HFFc6 (cell line): ENCODE data around the gene KRTAP9-4. TPM values are rescaled to one million over a fixed set of nuclear protein-coding genes. Genes with fewer than 3 reads are reported as not detected.
"Not testable (repeated sequence)": the region's sequence is repeated elsewhere in the genome, so short reads cannot be mapped to it uniquely, and the experiment has no call there.

Experiments used
- DNase-seq: peaks from one replicate; pipeline ENCODE4 v3.0.0-alpha.2; 2018
- H3K27ac Mint-ChIP-seq: 2 replicates; pipeline ENCODE4 v1.8.0; 2020; ENCODE audit warnings: mild to moderate bottlenecking, mixed read lengths
- H3K27me3 Mint-ChIP-seq: 2 replicates; pipeline ENCODE4 v1.8.0; 2021; ENCODE audit warnings: mild to moderate bottlenecking, moderate library complexity, mixed read lengths; ENCODE audit not compliant: insufficient read depth
- H3K36me3 Mint-ChIP-seq: 2 replicates; pipeline ENCODE4 v1.8.0; 2021; ENCODE audit warnings: low read depth, mixed read lengths
- H3K4me1 Mint-ChIP-seq: 2 replicates; pipeline ENCODE4 v1.8.0; 2020; ENCODE audit warnings: low read depth, mixed read lengths
- H3K4me3 Mint-ChIP-seq: 2 replicates; pipeline ENCODE4 v1.8.0; 2020; ENCODE audit warnings: mild to moderate bottlenecking, moderate library complexity, mixed read lengths
- H3K9me3 Mint-ChIP-seq: 2 replicates; pipeline ENCODE4 v1.8.0; 2020; ENCODE audit warnings: mild to moderate bottlenecking, mixed read lengths
- CTCF ChIP-seq: fragments of 200-600 bp; sonication (generic); IDR thresholded peaks from 2 replicates; pipeline ENCODE4 v1.5.0; 2021; ENCODE audit warnings: antibody characterized with exemption, mild to moderate bottlenecking
- total RNA-seq, 6 experiments: library from RNA; stranded (reverse); fragmentation: NEBNext Ultra II Directional; extraction: Animal tissue kit (Norgen Biotek cat#: 25700); gene quantifications; 2 replicates in 1 of 6; 3 replicates in 5 of 6; pipeline ENCODE4 v1.2.3, GENCODE V29; 2021

Gene KRTAP9-4
- total RNA-seq, 6 experiments from 2014 or later = not detected

GRCh38 chr17:41251261-41251660, 1.8 kb downstream of the KRTAP9-4 start:
- H3K27ac Mint-ChIP-seq = no peak overlapping the region
- DNase-seq = no peak
- peaks cover 21% of the 10 kb centered on the region for H3K4me1 Mint-ChIP-seq
- H3K27me3 Mint-ChIP-seq = peaks cover 8% of the 10 kb centered on the region
- no peak for TF ChIP-seq CTCF
- H3K36me3 Mint-ChIP-seq = no peaks in the 10 kb centered on the region
- no peak overlapping the region for H3K4me3 Mint-ChIP-seq
- no peaks in the 10 kb centered on the region for H3K9me3 Mint-ChIP-seq

- H3K36me3 Mint-ChIP-seq = no peaks in the 10 kb centered on the region
- DNase-seq = no peak
- no peak for TF ChIP-seq CTCF
Measured at GRCh38 chr17:41254861-41255260, 5.4 kb downstream of the KRTAP9-4 start.

GRCh38 chr17:41255381-41256290, 6.1 kb downstream of the KRTAP9-4 start, which contains the start of gene KRTAP9-9:
Gene KRTAP9-9, plus strand, starts transcription at chr17:41255384.
- H3K36me3 Mint-ChIP-seq, H3K27ac Mint-ChIP-seq, H3K27me3 Mint-ChIP-seq, H3K9me3 Mint-ChIP-seq: not testable (repeated sequence)
- Mint-ChIP-seq H3K4me1 (peaks cover 33% of the 10 kb centered on the region), H3K4me3 (peak within 1 kb of the TSS; percentile 3; the same call in 1 of the 2 replicates)
- peak; percentile 2 for DNase-seq

More at GRCh38 chr17:41254861-41255260, 5.4 kb downstream of the KRTAP9-4 start:
- Mint-ChIP-seq H3K9me3 (no peaks in the 10 kb centered on the region), H3K27ac (no peak overlapping the region; the same call in 1 of the 2 replicates), H3K4me1 (peaks cover 33% of the 10 kb centered on the region), H3K4me3 (no peak overlapping the region), H3K27me3 (peaks cover 5% of the 10 kb centered on the region)

- Mint-ChIP-seq H3K27ac (no peak overlapping the region), H3K9me3 (no peaks in the 10 kb centered on the region), H3K4me1 (peaks cover 33% of the 10 kb centered on the region), H3K4me3 (no peak overlapping the region), H3K36me3 (no peaks in the 10 kb centered on the region), H3K27me3 (peaks cover 5% of the 10 kb centered on the region)
- TF ChIP-seq CTCF = no peak
- DNase-seq = no peak
Measured at GRCh38 chr17:41256291-41256685, 6.8 kb downstream of the KRTAP9-4 start.

- Mint-ChIP-seq H3K4me3 (no peak overlapping the region), H3K4me1 (peaks cover 35% of the 10 kb centered on the region), H3K9me3 (no peaks in the 10 kb centered on the region), H3K36me3 (no peaks in the 10 kb centered on the region), H3K27me3 (peaks cover 3% of the 10 kb centered on the region), H3K27ac (no peak overlapping the region)
- TF ChIP-seq CTCF = no peak
- DNase-seq = no peak
Measured at GRCh38 chr17:41258406-41258805, 8.9 kb downstream of the KRTAP9-4 start.

- TF ChIP-seq CTCF = no peak
- H3K4me3 Mint-ChIP-seq = no peak overlapping the region
Measured at GRCh38 chr17:41263212-41263611, 13.7 kb downstream of the KRTAP9-4 start.

More at GRCh38 chr17:41263212-41263611, 13.7 kb downstream of the KRTAP9-4 start:
- peaks cover 12% of the 10 kb centered on the region for H3K4me1 Mint-ChIP-seq
- DNase-seq = no peak
- no peaks in the 10 kb centered on the region for H3K9me3 Mint-ChIP-seq
- H3K27me3 Mint-ChIP-seq = peaks cover 8% of the 10 kb centered on the region
- no peak overlapping the region for H3K27ac Mint-ChIP-seq
- H3K36me3 Mint-ChIP-seq = no peaks in the 10 kb centered on the region
